Activated gamma-delta T cell (primary cell): Measurements from ENCODE around the gene ACTR10.

Source experiments
- DNase-seq: peaks from one replicate; lab custom pipeline; 2025; lab: John Stamatoyannopoulos, UW
- total RNA-seq, 2 donors: gene quantifications; one replicate each; lab custom pipeline; 2026; lab: John Stamatoyannopoulos, UW

Gene ACTR10
- 59.8 to 65.9 reads per million in 2 donors for total RNA-seq

- peak; percentile 71 for DNase-seq
These were observed at the start of gene ACTR10 for GRCh38 chr14:58199726-58200479. TSS of gene ACTR10 (plus strand) at chr14:58200149. CDS start at chr14:58200218, 69 bp downstream.

DNA sequence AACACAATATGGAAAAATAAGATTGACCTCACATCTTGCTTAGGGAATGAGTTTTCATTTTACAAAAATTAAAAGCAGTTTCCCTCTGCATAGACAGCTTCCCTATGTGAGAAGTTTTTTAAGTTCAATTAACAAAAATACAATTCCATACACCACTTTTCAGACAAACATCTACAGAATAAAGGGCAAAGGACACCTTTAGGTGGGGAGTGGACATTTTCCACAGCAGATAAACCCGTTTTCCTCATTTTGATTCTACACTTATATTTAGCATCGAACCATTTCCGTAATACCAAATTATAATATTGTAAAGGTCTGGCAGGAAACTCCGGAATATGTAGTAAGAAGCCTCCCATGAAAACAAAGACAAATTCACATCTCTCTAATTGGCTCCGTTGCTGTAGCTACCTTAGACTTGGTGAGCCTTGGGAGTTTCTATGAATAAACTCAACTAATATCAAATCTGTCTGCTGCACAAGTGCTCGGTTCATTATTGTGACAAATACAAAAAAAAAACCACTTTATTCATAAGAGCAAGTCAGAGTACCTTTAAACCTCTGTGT is 49.6 kb upstream of the ACTR10 start:
- DNase-seq, result no peak

DNA sequence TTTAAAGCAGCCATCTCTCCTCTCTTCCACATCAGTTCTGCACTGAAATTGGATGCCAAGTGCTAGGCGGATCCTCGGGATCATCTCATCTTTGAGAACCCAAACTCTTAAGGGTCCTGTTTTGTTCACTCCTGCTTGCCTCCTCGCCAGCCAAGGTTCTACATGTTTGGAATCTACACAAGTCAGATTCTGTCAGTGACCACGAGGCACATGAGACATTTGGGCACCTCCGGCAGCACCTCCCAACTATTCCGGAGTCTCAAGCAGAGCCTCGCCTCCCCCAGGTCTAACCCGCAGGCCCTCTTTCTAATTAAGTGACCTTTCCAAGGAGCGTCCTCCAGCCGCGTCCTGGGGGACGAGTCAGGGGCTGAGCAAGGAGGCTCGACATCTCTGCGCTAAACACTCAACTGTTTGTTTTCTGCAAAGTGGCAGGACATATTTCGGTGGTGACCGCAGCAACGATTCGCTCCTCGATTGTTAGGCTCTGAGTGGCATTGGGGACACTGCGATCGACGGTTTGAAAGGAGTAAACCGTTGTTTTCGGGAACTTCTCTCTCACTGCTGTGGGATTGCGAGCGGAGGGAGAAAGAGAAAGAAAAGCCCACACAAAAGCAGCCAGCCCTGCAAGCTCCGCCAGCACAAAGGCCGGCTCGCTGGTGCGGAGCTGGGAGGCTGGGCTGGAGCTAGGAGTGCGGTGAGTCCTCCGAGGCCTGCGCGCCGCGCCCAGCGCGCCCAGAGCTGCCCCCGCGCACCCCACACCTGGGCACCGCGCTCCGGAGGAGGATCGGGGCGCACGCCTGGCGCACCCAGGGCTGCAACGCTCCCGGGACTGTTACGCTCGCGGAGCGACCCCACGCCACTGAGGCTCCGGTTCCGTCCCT is 48.6 kb upstream of the ACTR10 start:
- DNase-seq, result peak; percentile 19

- peak; percentile 49 for DNase-seq
These were observed 47.7 kb upstream of the ACTR10 start, which contains the start of gene ARMH4 for GRCh38 chr14:58152014-58152857. TSS of gene ARMH4 (minus strand) at chr14:58152213. CDS start at chr14:58139358, 12,855 bp downstream.

GRCh38 chr14:58160561-58160960 is 39.4 kb upstream of the ACTR10 start:
- no peak for DNase-seq

GRCh38 chr14:58166005-58166983 is 33.7 kb upstream of the ACTR10 start:
- peak; percentile 19 for DNase-seq

GRCh38 chr14:58167057-58167456 is 32.9 kb upstream of the ACTR10 start:
- DNase-seq, result no peak

GRCh38 chr14:58167891-58168290 is 32.1 kb upstream of the ACTR10 start:
- DNase-seq, result no peak

- no peak for DNase-seq
These were observed 28.9 kb upstream of the ACTR10 start for GRCh38 chr14:58171090-58171489.

DNA sequence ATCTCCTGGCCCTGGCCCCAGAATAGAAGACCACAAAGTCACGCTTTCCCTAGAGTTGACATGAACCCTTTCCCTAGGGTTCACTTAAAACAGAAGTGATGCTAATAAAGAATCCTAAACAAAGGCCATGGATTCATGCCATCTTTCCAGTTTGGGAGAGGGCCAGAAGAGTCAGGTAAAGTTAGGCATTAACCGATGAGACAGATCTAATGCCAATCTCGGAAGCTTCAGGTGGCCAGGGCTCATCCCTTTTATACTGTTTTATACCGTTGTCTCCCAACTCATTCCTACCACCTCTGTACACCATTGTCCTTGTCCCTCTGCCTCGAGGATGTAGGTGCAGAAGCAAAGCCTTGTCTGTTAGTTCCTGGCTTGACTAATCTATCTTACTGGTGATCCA is 22.8 kb upstream of the ACTR10 start:
- DNase-seq, result no peak

GRCh38 chr14:58189176-58189575 is 10.8 kb upstream of the ACTR10 start:
- no peak for DNase-seq

DNA sequence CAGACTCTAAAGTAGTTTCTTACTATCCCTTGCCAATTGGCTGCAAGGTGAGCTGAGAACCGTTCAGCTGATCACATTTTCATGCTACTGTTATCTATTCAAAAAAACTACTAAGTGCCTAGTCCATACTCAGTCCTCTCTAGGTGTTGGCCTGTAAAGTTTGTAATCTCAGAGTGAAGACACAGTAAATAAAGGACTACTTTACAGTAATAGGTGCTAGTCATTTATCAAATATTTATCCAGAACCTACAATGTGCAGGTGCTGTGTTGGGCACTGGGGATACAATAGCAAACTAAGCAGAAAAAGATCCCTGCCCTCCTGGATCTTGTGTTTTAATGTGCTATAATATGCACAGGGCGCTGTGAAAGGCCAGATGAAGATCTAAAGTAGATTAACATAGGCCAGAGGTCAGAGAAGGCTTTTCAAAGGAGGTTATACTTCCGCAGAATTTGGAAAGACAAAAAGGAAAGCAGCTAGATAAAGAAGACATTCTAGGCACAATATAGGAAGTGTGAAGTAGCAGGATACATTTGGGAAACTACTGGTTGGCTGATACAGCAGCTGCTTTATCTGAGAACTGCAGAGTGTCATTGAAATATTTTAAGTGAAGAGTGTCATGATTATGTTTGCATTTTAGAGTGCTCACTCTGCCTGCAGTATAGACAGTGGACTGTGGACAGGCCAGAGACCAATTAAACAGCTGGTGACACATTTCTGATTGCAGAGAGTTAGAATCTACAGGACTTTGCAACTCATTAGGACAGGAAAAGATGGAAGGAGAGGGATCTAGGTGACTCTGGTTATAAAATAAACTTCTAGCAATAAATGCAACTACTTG is 8.0 kb upstream of the ACTR10 start:
- DNase-seq, result no peak

- DNase-seq, result no peak
These were observed 6.4 kb upstream of the ACTR10 start for GRCh38 chr14:58193542-58193941.

GRCh38 chr14:58196198-58196597 is 3.8 kb upstream of the ACTR10 start:
- DNase-seq, result no peak

GRCh38 chr14:58198086-58198485 is 1.9 kb upstream of the ACTR10 start:
- no peak for DNase-seq

DNA sequence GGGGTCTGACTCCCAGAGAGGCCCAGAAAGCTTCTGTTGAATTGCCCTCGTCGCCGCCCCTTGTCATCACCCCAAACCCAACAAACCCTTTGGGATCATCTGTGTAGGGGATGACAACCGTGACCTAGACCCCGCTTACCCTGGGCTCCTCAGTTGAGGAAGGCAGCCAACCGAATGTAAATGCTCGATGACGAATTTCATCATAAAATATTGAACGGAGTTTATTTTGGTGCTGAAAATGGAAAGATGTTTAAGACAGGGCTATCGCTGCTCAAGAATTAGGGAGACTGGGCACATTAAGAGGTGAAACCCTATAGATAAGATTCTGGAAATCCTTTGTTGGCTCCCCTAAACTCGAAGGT is 512 bp downstream of the ACTR10 start:
- DNase-seq, result no peak

GRCh38 chr14:58200846-58201245 is 897 bp downstream of the ACTR10 start:
- no peak for DNase-seq

DNA sequence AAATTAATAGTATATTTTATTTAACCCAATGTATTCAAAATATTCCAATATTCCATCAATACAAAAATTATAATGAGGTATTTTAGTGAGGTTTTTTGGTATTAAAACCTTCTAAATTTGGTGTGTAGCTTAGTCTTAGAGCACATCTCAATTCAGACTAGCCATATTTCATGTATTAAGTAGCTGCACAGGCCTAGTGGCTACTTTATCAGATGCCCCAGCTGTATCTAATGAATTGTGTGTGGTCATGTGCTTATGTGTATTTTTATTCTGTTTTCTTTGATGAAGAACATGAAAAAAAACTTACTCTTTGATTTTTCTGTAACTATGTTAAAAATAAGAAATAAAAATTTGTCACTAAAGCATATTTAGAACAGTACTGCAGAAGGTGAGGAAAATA is 13.2 kb downstream of the ACTR10 start:
- no peak for DNase-seq

- no peak for DNase-seq
These were observed 15.4 kb downstream of the ACTR10 start for GRCh38 chr14:58215191-58215914.
